ENCODE results near the gene ITGB8.

ITGB8 gene

DNA sequence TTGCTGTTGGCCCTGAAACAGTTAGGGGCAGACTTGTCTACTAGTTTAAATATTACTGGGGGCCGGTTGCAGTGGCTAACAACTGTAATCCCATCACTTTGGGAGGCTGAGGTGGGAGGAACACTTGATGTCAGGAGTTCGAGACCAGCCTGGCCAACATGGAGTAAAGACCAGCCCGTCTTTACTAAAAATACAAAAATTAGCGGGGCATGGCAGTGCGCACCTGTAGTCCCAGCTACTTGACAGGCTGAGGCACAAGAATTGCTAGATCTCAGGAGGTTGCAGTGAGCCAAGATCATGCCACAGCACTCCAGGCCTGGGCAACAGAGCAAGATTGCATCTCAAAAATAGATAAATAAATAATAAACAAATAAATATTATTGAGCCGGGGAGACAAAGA, 7.6 kb downstream of the ITGB8 start:
- DNase-seq (ENCODE audit: extremely low read depth, low read depth) = no peak
- TF ChIP-seq, protein P1, sequence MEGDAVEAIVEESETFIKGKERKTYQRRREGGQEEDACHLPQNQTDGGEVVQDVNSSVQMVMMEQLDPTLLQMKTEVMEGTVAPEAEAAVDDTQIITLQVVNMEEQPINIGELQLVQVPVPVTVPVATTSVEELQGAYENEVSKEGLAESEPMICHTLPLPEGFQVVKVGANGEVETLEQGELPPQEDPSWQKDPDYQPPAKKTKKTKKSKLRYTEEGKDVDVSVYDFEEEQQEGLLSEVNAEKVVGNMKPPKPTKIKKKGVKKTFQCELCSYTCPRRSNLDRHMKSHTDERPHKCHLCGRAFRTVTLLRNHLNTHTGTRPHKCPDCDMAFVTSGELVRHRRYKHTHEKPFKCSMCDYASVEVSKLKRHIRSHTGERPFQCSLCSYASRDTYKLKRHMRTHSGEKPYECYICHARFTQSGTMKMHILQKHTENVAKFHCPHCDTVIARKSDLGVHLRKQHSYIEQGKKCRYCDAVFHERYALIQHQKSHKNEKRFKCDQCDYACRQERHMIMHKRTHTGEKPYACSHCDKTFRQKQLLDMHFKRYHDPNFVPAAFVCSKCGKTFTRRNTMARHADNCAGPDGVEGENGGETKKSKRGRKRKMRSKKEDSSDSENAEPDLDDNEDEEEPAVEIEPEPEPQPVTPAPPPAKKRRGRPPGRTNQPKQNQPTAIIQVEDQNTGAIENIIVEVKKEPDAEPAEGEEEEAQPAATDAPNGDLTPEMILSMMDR (IDR thresholded peaks at IDR 0.05; ENCODE audit: low read depth, low read length) = no peak

DNA sequence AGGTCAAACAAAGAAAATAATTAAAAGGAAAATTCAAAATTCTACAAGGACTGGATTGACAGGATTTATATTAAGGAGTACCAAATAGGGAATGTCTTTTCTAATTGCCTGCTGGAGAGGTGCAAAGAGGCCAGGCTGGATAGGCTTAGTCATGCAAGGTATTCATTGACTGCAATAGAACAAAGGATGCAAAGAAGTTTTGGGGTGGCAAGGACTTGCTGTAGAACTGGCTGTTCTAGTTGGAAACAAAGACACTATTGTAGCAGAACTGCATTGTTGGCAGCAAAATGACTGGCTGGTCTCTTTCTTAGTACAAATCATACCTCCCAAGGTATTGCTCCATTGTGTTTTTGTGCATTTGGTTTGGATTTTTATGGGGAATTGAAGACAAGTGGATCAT, 10.1 kb downstream of the ITGB8 start:
- no peak for DNase-seq (ENCODE audit: extremely low read depth, low read depth)

GRCh38 chr7:20343205-20343604, 12.5 kb downstream of the ITGB8 start:
- TF ChIP-seq, protein P1 (IDR thresholded peaks at IDR 0.05; ENCODE audit: low read depth, low read length) = no peak
- DNase-seq (ENCODE audit: extremely low read depth, low read depth) = no peak

More for the DNA sequence above, 10.1 kb downstream of the ITGB8 start:
- TF ChIP-seq, protein P1 (IDR thresholded peaks at IDR 0.05; ENCODE audit: low read depth, low read length) = no peak

GRCh38 chr7:20343941-20344340, 13.2 kb downstream of the ITGB8 start:
- DNase-seq (ENCODE audit: extremely low read depth, low read depth) = no peak
- TF ChIP-seq, protein P1 (IDR thresholded peaks at IDR 0.05; ENCODE audit: low read depth, low read length) = no peak

DNA sequence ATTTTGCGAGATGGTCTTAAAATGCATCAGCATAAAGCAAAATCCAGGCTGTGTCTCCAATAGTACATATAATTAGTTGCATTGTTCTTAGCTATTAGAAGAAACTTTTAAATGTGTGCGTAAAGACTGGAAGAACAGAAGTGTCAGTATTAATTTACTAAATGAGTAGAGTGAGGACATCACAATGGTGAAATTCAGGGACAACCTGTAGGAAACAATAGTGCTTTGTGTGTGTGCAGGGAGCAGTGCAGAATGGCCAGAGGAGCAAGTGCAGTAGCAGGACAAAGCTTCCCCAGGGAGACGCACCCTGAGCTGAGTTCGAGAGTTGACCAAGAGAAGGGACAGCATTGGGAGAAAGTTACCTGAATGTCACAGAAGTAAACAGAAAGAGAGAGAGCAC, 13.7 kb downstream of the ITGB8 start:
- TF ChIP-seq, protein P1 (IDR thresholded peaks at IDR 0.05; ENCODE audit: low read depth, low read length) = no peak
- DNase-seq (ENCODE audit: extremely low read depth, low read depth) = no peak

DNA sequence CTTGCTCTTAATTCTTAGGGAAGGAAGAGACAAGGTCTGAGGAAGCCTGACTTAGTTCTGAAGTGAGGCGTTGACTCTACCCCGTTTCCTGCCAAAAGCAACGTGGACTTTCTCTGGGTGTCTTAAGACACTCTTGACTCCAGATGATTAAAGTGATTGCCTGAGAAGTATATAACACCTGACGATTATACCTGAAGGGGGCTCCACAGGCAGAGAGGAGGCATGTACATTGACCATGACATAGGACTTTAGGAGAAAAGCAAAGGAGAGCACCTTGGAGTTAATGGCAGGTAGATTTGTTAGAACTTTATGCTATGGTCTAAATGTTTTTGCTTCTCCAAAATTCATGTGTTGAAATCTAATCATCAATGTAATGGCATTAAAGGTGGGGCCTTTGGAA, 15.9 kb downstream of the ITGB8 start:
- TF ChIP-seq, protein P1 (IDR thresholded peaks at IDR 0.05; ENCODE audit: low read depth, low read length) = no peak
- DNase-seq (ENCODE audit: extremely low read depth, low read depth) = no peak

DNA sequence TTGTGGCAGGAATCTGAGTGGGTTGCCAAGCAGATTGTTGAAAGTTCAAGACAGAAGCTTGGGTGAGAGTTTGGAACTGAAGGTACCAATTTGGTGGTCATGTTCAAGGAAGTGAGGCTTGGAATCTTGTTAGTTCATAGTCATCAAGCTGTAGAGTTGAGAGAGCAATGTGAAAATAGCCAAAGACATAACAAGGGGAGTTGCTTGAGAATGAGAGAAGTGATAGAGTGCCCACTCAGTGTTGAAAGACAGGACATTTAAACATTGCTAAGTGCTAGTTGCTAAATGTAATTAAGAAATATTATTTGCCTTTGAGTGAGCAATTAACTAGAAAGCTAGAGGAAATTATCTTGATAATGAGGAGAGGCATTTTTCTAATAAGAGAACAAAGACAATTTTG, 17.0 kb downstream of the ITGB8 start:
- TF ChIP-seq, protein P1 (IDR thresholded peaks at IDR 0.05; ENCODE audit: low read depth, low read length) = no peak
- DNase-seq (ENCODE audit: extremely low read depth, low read depth) = no peak
